HG02852 (cell line): ENCODE measurements around the gene NCOA1.
A peak's percentile ranks its signal among the peaks of the same experiment; 100 is the strongest.
"Not testable (repeated sequence)": the region's sequence is repeated elsewhere in the genome, so short reads cannot be mapped to it uniquely, and the experiment has no call there.

Source experiments
- ATAC-seq: cut with Tn5 transposase; IDR thresholded peaks from one replicate; pipeline ENCODE4 v1.9.1; 2021; ENCODE audit warnings: mild to moderate bottlenecking, moderate library complexity; ENCODE audit not compliant: unreplicated experiment

The NCOA1 gene

DNA sequence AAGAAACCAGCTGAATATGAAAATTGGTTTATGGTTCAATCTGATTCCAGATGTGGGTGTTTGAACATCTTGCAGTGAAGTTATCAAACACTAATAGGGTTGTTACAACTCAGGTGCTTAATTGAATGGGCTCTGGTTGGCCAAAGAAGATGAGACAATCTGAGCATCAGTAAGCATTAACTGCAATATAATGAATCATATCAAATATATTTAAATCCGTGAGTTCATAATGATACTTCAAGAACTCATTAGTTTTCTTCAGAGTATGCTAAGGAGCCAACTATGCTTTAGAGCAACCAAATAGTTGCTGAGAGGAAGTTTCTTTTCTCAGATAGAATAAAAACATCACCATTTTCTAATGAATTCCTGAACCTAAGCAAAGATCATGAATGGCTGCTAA is 79.2 kb downstream of the NCOA1 start:
- no peak for ATAC-seq

DNA sequence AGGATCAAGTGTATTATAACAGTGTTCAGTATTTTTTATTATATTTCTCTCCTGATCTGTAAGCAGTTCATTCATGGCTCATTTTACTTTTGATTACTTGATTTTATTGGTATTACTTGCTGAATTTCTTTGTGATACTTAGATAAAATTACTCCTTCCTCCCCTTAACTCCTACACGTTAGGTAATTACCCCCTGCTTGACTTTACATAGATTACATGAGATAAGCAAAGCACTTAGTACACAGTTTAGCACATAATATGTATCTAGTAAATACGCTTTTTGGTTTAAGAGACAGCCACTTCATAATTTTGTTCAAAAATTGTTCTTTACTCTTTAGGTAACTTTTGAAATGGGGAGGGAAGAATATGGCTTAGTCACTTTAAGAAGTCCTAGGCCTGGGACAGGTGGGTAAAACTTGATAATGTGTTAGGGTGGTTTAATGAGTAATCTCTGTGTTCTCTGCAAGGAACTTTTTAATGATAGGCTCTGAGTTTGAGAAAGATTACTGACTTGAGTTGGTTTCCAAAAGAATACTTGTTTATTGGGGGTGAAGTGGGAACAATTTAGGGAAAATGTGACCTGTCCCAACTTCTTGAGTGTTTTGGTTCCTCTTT is 80.9 kb downstream of the NCOA1 start:
- no peak for ATAC-seq

DNA sequence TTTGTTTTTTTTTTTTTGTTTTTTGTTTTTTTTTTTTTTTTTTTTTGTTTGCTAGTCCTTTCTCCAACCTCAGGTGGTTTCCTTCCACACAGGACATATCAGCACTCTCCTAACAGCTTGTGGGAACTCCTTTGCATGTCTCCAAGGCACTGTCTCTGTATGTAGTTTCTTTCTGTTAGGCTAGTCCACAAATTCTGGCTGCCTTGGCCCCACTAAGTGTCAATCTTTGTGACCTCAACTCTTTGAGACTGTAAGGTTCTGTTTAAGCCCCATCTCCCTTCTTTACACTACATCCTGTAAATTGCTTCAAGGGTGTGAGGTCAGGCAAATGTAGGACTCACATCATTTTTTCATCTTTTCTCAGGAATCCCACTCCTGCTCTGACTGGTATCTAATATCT is 85.1 kb downstream of the NCOA1 start:
- ATAC-seq: no peak

DNA sequence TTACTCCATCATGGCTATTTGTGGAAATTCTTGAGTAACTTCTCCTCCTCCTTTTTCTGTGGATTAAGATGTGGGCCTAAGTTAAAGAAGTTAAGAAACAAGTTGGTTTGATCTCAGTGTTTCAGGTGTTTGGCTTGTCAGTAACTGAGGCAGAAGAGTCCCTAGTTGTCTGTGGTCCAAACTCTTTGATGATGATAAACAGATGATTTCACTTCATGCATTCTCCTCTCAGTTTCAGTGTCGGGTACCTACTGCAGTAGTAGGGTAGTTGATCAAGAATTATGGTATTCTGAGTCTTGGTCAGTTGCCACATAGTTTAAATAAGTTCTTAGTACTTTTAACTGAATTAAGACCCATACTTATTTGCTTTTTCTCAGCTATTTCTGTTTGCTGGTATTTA is 85.6 kb downstream of the NCOA1 start:
- ATAC-seq: no peak

DNA sequence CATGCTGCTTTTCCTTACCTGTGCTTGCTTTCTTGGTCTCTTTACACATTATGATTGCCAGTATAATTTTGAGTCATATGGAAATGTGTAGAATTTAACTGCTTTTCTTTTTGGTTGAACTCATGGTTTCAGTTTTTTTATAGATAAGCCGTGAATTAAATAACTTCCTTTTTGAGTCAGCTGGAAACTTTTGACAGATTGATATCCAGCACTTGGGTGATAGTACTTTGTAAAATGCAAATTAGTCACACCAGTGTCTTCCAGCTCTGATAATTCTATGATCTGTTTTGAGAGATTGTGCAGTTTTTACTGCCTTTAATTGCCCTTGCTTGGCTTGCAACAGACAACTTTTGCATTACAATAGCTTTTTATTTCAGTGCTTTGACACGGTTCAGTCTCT is 86.4 kb downstream of the NCOA1 start:
- peak; percentile 79 for ATAC-seq

DNA sequence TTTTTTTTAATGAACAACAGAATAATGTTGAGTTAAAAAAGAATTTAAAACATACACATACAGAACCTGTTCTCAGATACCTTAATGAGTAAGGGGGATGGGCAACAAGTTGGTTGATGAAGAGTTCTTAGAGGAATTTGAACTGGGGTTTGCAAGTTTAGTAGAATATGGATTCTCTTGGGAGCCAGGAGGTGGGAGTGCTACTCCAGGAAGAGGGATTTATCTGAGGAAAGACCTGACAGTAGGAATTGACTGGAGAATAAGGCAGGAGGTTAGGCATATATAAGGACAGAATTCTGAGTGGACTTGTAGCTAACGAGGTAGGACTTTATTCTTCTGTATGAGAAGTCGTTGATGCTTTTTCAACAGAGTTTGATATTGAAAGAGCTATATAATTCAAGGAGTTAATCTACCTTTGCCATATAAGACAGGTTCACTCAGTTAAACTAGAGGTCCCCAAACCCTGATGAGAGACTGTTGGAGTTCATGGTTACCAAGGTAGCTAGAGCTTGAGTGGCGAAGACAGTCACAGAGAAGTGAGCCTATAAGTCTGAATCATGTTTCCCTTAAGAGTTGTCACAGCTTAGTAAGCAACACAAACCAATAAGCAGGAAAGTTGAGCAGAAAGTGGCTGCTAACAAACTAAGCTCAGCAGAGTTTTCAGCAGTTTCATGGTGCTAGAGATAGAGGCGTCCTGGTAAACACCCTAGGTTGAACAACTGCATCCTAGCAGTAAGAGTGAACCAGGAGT is 88.2 kb downstream of the NCOA1 start:
- no peak for ATAC-seq

DNA sequence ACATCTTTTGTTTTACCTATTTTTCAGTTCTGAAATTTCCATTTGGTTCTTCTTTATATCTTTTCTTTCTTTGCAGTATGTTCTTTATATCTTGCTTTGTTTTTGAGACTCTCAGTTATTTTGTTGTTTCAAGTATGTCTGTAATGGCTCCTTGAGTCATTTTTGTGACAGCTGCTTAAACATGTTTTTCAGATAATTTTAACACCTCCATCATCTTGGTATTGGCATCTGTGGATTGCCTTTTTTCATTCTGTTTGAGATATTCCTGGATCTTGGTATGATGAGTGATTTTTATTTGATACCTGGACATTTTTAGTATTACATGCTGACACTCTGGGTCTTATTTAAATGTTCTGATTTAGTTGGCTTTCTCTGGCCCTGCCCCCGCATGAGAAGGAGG is 89.5 kb downstream of the NCOA1 start:
- no peak for ATAC-seq

DNA sequence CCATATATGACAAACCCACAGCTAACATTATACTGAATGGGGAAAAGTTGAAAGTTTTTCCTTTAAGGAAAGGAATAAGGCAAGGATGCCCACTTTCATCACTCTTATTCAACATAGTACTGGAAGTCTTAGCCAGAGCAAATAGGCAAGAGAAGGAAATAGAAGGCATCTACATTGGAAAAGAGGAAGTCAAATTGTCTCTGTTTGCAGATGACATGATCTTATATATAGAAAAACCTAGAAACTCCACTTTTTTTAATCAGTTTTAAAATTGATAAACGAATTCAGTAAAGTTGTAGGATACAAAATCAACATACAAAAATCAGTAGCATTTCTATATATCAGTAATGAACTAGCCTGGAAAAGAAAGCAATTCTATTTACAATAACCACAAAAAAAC is 90.9 kb downstream of the NCOA1 start:
- not testable (repeated sequence) for ATAC-seq

DNA sequence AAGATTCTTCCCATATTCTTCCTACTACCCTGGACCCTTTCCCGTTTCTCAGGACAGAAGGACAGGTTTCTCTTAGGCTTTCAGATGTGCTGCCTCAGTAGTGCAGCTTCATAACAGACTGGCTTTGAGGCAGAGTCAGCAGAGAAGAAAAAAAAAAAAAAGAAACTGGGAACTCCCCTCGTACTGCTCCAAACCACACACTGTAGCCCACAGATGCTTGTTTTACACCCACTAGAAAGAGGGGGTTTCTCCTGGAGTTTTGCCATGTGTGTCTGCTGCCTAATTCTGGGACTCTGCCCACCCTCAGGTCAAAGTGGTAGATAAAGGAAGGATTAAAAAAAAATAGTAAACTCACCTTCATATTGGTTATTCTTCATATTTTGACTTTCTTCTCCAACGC is 95.9 kb downstream of the NCOA1 start:
- ATAC-seq: peak; percentile 74

DNA sequence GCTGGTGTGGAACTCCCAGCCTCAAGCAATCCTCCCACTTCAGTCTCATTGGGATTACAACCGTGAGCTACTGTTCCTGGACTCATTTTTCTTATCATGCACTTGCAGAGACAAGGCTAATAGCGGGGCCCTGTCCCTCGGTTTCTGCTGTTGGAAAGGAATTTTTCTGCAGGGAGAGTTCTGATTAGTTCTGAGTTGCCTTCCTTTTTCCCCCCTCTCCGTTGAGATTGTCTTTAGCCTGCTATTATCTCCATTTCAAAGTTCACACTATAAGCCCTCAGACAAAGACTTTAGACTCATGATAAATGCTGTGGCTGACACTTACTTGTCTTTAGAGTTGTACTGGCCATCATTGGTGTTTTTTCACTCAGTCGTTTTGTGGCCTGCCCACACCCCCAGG is 97.2 kb downstream of the NCOA1 start:
- ATAC-seq: no peak

DNA sequence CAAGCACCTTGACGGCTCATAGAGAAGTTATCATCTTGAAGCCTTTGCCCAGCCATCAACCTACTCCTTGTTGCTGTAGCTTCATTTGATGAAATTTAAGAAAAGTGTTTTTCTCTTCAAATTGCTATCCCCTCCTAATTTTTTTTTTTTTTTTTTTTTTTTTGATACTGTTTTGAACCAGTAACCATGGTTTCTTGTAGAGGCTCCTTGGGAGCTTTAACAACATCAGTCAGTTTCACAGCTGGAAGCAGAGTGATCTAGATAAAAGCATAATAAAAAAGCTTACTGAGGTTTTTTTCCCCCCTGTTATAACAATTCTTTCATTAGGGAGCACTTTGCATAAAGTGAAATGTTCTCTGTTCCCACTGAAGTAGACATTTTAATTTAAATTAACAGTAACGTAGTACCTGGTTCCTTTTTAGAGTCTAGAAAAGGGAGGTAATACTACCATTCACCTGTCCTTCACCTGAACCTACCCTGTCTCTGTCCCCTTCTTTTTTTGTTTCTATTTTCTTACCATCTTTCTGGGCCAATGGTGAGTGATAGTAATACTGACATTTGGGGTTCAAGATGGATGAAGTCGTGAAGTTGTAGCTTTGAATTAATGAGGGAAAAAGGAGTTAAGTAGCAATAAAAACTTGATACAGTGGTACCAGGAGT is 101.5 kb downstream of the NCOA1 start:
- no peak for ATAC-seq

DNA sequence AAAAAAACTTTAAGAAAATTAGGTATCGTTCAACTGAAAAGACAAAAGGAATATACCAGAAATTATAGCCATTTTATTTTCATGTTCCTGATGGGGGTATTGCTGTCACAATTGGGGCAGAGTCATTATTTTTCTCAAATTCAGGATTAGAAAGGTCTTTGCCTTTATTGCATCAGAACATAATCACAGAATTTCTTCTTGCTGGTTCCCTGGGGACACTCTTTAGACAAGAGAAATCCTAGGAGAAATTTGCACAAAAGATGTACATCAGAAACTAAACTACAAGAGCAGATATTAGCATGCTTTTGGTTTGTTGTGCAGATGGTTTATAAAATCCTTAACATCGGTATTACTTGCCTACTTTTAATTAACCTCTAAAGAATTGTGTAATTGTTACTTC is 103.2 kb downstream of the NCOA1 start:
- ATAC-seq: no peak

DNA sequence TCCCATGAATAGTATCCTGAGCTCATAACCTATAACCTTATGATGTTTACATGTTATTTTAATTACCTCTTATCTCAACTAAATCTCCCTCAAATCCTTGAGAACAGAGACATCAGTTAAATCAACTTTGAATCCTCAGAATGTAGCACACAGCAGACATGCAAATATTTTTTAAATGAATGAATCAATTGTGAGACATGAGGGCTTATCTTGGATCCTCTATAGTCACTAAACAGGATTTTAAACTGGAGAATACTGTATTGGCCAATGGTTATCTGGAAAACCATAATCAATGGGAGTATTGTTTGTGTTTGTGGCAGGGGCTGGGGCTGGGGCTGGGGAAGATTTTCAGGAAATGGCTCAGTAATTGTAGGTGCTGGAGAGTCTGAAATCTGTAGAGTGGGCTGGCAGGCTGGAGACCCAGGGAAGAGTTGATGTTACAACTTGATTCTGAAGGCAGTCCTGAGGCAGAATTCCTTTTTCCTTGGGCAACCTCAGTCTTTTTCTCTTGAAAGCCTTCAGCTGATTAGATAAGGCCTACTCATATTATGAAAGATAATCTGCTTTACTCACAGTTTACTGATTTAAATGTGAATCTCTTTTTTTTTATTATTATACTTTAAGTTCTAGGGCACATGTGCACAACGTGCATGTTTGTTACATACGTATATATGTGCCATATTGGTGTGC is 106.3 kb downstream of the NCOA1 start:
- ATAC-seq: no peak

DNA sequence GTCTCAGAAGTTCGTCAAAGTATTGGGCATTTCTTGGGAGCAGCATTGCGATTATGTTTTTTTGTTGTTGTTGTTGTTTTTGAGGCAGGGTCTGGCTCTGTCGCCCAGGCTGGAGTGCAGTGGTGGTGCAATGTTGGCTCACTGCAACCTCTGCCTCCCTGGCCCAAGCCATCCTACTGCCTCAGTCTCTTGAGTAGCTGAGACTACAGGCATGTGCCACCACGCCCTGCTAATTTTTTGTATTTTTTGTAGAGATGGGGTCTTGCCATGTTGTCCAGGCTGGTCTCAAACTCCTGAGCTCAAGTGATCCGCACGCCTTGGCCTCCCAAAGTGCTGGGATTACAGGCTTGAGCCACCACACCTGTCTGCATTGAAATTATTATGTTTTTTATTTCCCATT is 109.1 kb downstream of the NCOA1 start:
- ATAC-seq: not testable (repeated sequence)

DNA sequence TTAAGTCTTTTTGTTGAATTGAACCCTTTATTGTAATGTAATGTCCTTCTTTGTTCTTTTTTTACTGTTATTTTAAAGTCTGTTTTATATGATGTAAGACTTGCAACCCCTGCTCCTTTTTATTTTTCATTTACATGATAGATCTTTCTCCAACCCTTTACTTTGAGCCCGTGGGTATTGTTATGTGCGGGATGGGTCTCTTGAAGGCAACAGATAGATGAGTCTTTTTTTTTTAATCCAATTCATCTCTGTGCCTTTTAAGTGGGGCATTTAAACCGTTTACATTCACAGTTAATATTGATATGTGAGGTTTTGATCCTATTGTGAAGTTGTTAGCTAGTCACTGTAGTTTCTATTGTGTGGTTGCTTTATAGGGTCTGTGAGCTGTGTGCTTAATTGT is 120.6 kb downstream of the NCOA1 start:
- ATAC-seq: no peak

DNA sequence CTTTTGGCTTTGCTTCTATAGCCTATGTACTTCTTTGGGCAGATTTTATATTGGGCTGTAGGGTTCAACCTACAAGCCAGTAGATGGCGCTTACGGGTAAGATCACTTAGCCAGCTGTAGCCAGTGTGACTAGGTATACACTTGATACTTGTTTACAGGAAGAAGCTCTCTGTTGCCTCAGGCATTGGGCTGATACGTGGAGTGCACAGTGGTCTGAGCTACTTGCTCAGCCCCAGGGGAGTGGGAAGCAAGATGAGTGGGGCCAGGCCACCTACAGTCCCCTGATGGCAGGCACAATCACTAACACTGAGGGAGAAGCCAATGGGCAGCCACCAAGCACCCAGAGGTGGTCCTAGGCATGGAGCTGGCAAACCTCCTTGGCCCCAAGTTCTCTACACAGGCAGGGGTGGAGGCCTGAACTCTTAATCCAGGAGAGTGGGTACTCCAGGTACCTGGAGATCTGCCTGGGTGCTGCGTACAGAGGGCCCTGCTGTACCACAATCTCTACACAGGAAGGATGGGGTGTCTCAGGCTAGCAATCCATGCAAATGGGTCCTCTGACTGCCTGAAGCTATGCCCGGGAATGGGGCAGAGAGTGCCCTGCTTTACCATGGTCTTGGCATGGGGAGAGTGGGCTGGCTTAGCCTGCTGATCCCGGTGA is 122.2 kb downstream of the NCOA1 start:
- no peak for ATAC-seq

DNA sequence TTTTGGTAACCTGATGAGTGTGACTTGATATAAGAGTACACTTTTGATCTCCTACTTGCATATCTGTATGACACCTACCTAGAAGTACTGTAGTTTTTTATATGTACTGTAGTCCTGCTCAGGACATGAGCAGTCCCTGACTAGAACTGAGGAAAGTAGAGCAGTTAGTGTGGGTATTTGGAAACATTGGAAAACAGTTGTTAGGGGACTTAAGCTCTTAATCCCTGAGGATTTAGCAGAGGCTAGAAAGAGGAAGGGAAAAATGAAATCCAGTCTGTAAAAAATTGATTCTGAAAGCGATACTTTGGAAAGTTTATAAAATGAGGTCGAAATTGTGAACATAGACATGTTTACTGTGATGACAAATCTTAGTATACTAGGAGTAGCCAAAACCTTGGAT is 125.6 kb downstream of the NCOA1 start:
- ATAC-seq: no peak

DNA sequence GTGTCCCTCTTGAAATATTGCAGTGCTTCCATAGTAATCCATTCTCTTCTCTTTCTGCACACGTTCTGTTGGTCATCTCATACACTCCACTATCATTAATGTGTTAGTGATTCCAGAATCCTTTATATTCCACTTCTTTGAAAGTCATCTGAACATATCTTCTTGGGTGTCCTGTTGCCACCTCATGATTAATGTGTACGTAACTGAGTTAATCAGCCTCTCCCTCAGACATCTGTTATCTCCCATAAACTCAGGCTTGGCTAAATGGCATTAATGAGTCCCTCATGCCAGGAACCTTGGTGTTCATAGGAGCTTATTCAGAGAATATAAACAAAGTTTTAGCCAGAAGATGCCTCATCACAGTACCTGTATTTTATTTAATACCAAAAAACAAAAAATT is 126.4 kb downstream of the NCOA1 start:
- ATAC-seq: no peak

DNA sequence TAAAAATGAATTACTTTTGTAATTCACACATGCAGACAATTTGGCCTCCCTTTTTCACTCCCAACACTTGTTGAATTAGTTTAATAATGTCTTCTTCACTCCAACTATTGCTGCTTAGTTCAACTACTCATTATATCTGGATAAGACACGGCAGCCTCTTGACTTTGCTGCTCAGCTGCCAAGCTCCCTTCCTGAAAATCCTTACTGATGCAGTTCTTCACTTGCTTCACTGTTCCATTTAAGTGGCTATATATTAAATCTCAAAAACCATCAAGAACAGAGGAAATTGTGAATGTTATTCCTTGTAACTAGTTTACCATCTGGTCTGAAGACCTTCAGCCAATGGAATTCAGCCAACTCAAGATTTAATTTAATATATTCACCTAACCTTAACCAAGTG is 127.1 kb downstream of the NCOA1 start:
- ATAC-seq: no peak

DNA sequence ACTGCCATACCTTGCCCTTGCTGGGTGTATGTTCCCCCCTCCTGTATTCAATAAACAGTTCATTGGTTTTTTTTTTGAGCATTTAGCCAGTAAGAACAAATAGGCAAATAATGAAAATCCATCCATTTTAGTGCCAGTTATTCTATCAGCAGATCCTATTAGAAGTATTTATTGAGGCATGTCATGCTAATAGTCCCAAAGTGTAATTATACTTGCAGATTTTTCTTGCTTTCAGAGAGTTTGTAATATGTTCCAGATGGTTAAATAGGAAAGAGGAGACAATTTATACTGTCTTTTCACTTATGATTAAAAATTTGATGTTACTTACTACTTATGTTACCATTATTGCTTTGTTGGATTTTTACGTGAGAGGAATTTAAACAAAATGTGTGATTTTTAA is 127.6 kb downstream of the NCOA1 start:
- ATAC-seq: no peak

DNA sequence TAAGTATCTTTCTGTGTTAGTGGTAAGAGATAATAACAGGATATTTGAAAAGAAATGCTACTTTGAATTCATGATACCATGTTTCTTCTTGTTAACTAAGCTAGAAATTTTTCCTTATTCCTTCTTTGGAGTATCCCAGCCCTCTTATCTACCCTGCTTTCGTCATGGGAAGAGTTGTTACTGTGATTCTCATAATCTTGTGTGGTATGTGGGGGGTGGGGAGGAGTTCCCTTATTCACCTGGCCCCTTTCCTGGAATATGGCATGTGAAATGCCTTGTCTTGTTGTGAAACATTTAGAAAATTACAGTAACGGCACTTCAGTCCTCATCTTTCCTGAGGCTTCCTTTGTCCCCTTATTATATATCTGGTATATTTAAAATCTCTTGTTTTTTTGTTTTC is 129.9 kb downstream of the NCOA1 start:
- ATAC-seq: no peak
